Measurements from ENCODE around the gene CTNNAL1. TPM values are rescaled to one million over a fixed set of nuclear protein-coding genes. Genes with fewer than 3 reads are reported as not detected.

The CTNNAL1 gene
- total and polyA plus RNA-seq, 9 of the 15 experiments (the other 6 are each of a cell fraction or from before 2014, with no cell fraction given) = 23.2 to 78.0 (median 46.7) TPM

DNA sequence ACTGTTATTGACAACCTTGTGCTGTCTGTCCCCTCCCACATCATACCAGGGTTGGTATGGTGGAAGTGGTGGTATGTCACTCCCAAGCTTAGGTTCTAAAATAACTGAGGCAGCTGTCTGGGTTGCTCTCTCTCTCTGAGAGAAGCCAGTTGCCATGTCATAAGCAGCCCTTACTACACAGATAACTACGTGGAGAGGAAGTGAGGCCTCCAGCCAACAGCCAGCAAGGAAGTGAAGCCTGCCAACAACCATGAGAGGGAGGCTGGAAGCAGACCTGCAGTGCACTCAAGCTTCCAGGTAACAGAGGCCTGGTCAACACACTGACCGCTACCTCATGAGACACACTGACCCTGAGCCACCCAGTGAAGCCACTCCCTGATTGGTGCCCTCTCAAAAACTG, 18.6 kb downstream of the CTNNAL1 start (continued):
- TF ChIP-seq NR2C1 (IDR thresholded peaks at IDR 0.05) (no peak), NR2C1 (tag; IDR thresholded peaks at IDR 0.05) (no peak), PRPF4 (IDR thresholded peaks at IDR 0.05; ENCODE audit: insufficient read depth, low read depth, low read length, poor library complexity, severe bottlenecking) (no peak), ZNF165 (CRISPR knock-in tag; IDR thresholded peaks at IDR 0.05; ENCODE audit: borderline replicate concordance) (no peak), ZNF717 (CRISPR knock-in tag; IDR thresholded peaks at IDR 0.05) (no peak), MAZ (CRISPR knock-in tag; conservative IDR thresholded peaks at IDR 0.05 in 1 of 2, IDR thresholded peaks at IDR 0.05 in 1 of 2) (no peak), TBL1XR1 (IDR thresholded peaks at IDR 0.05; ENCODE audit: low read length in 2 of 2) (no peak), TCFL5 (CRISPR knock-in tag; conservative IDR thresholded peaks at IDR 0.05) (no peak), ZNF551 (CRISPR knock-in tag; IDR thresholded peaks at IDR 0.05) (no peak), ATF1 (CRISPR knock-in tag; IDR thresholded peaks at IDR 0.05) (no peak), ATF1 (tag; IDR thresholded peaks at IDR 0.05) (peak; percentile 58), CREM (IDR thresholded peaks at IDR 0.05; ENCODE audit: low read depth) (peak; percentile 49), TCF7L2 (IDR thresholded peaks at IDR 0.05; ENCODE audit: low read depth, low read length) (no peak), MAFK (IDR thresholded peaks at IDR 0.05; ENCODE audit: low read length) (peak; percentile 7; the same call in 1 of the 2 replicates), RBBP5 (IDR thresholded peaks at IDR 0.05; ENCODE audit: borderline replicate concordance, insufficient read depth, low read length, poor library complexity, severe bottlenecking) (no peak), HDAC2 (IDR thresholded peaks at IDR 0.05) (no peak)
- TF ChIP-seq, protein P1, sequence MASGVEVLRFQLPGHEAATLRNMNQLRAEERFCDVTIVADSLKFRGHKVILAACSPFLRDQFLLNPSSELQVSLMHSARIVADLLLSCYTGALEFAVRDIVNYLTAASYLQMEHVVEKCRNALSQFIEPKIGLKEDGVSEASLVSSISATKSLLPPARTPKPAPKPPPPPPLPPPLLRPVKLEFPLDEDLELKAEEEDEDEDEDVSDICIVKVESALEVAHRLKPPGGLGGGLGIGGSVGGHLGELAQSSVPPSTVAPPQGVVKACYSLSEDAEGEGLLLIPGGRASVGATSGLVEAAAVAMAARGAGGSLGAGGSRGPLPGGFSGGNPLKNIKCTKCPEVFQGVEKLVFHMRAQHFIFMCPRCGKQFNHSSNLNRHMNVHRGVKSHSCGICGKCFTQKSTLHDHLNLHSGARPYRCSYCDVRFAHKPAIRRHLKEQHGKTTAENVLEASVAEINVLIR (CRISPR knock-in tag; IDR thresholded peaks at IDR 0.05) = no peak
- TF ChIP-seq, protein P2, sequence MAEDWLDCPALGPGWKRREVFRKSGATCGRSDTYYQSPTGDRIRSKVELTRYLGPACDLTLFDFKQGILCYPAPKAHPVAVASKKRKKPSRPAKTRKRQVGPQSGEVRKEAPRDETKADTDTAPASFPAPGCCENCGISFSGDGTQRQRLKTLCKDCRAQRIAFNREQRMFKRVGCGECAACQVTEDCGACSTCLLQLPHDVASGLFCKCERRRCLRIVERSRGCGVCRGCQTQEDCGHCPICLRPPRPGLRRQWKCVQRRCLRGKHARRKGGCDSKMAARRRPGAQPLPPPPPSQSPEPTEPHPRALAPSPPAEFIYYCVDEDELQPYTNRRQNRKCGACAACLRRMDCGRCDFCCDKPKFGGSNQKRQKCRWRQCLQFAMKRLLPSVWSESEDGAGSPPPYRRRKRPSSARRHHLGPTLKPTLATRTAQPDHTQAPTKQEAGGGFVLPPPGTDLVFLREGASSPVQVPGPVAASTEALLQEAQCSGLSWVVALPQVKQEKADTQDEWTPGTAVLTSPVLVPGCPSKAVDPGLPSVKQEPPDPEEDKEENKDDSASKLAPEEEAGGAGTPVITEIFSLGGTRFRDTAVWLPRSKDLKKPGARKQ (CRISPR knock-in tag; IDR thresholded peaks at IDR 0.05) = no peak
- TF ChIP-seq, protein P3, sequence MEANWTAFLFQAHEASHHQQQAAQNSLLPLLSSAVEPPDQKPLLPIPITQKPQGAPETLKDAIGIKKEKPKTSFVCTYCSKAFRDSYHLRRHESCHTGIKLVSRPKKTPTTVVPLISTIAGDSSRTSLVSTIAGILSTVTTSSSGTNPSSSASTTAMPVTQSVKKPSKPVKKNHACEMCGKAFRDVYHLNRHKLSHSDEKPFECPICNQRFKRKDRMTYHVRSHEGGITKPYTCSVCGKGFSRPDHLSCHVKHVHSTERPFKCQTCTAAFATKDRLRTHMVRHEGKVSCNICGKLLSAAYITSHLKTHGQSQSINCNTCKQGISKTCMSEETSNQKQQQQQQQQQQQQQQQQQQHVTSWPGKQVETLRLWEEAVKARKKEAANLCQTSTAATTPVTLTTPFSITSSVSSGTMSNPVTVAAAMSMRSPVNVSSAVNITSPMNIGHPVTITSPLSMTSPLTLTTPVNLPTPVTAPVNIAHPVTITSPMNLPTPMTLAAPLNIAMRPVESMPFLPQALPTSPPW (CRISPR knock-in tag; IDR thresholded peaks at IDR 0.05) = no peak
